Spleen (tissue), 7 donors: ENCODE data around the gene SLC9A4.

Experiments used
- POLR2A ChIP-seq, 3 donors: fragments of 450-650 bp; IDR thresholded peaks; one replicate each; pipeline ENCODE4 v1.5.1; 2017; ENCODE audit warnings: antibody characterized with exemption in 3 of 3, mild to moderate bottlenecking in 1 of 3
- TF ChIP-seq, protein P1 (sequence below), 11 experiments: fragments of 200-600 bp in 7 of 11; fragments of 450-650 bp in 4 of 11; sonication (generic) in 4 of 11; IDR thresholded peaks in 8 of 11; conservative IDR thresholded peaks in 3 of 11; 1 replicate in 7 of 11; 2 replicates in 4 of 11; pipeline versions ENCODE4 v1.4.0 to v1.8.0; 2016 to 2021; ENCODE audit warnings: antibody characterized with exemption in 11 of 11, inconsistent platforms in 4 of 11, mild to moderate bottlenecking in 1 of 11
- donor health status: DM: no; HTN: no; CAD: no; lungs with moderate emphysema.
- donor health status: DM: no; HTN: no; CAD: no.
- donor health status: DM: no; HTN: no; CAD: no.

DNA sequence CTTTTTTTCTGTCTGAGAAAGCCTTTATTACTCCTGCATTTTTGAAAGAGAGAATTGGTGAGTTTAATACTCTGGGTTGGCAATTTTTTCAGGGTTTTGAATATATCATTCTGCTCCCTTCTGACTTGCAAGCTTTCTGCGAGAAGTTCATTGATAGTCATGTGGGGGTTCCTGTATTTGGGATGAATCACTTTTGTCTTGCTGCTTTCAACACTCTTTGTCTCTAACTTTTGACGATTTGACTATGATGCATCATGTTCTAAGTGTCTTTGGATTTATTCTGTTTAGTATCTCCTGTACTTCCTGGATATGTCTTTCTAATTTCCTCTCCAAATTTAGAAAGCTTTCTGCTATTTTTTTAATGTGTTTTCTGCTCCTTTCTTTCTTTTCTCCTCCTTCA is 105.3 kb downstream of the SLC9A4 start:
- TF ChIP-seq, protein P1, sequence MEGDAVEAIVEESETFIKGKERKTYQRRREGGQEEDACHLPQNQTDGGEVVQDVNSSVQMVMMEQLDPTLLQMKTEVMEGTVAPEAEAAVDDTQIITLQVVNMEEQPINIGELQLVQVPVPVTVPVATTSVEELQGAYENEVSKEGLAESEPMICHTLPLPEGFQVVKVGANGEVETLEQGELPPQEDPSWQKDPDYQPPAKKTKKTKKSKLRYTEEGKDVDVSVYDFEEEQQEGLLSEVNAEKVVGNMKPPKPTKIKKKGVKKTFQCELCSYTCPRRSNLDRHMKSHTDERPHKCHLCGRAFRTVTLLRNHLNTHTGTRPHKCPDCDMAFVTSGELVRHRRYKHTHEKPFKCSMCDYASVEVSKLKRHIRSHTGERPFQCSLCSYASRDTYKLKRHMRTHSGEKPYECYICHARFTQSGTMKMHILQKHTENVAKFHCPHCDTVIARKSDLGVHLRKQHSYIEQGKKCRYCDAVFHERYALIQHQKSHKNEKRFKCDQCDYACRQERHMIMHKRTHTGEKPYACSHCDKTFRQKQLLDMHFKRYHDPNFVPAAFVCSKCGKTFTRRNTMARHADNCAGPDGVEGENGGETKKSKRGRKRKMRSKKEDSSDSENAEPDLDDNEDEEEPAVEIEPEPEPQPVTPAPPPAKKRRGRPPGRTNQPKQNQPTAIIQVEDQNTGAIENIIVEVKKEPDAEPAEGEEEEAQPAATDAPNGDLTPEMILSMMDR (IDR thresholded peaks at IDR 0.05 in 8 of 11, conservative IDR thresholded peaks at IDR 0.05 in 3 of 11): no peak
- no peak for TF ChIP-seq POLR2A (IDR thresholded peaks at IDR 0.05)
